GM12892 (cell line): ENCODE results near the gene ARHGEF11.

Experiments used
- POLR2A ChIP-seq: IDR thresholded peaks from 2 replicates; pipeline ENCODE4 v1.6.1; 2011; ENCODE audit warnings: low read depth, low read length, control low read depth
- TAF1 ChIP-seq: IDR thresholded peaks from 2 replicates; pipeline ENCODE4 v1.6.1; 2011; ENCODE audit warnings: low read depth, mild to moderate bottlenecking, control low read depth, low read length, borderline replicate concordance

DNA sequence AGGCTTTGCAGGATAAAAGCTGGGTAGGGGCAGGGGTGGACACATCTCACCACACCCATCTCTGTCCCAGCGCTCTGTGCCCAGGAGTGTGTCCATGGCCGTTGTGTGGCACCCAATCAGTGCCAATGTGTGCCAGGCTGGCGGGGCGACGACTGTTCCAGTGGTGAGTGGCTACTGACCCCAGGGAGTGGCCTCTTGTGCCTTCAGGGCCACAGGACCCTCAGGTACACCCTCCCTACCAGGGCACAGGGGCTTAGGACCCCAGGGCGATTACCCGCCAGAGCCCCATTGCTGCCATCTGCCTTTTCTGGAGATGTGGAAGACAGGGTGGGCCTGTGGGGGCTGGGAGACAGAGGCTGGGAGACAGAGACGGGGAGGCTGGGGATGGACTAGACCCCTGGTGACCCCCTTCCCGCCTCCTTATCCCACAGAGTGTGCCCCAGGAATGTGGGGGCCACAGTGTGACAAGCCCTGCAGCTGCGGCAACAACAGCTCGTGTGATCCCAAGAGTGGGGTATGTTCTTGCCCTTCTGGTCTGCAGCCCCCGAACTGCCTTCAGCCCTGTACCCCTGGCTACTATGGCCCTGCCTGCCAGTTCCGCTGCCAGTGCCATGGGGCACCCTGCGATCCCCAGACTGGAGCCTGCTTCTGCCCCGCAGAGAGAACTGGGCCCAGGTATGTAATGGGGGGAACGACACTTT is 139.2 kb downstream of the ARHGEF11 start:
- TF ChIP-seq POLR2A (no peak), TAF1 (no peak)
